ENCODE data around the gene DNASE2B. TPM values are rescaled to one million over a fixed set of nuclear protein-coding genes. Genes with fewer than 3 reads are reported as not detected.

DNASE2B gene
- total RNA-seq, 1 donor from 2014 or later = not detected

DNA sequence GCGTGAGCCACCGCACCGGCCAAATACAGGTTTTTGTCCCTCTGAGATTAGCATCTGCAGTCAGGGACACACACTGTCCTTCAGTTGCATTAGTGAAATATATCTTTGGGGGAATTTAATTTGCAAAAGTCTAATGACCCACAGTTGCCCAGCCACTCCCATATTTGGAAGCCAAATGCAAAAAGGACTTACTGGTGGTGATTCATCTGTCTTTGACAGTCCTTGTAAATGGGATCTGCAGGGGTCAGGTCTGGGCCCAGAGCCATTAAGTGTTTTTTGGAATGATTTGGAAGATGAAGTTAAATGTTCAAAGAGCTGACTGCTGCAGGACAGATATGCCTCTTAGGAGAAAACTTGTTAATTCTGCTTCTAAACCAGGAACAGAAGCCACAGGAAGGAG, 44.6 kb upstream of the DNASE2B start:
- DNase-seq = no peak
- TF ChIP-seq, protein P1, sequence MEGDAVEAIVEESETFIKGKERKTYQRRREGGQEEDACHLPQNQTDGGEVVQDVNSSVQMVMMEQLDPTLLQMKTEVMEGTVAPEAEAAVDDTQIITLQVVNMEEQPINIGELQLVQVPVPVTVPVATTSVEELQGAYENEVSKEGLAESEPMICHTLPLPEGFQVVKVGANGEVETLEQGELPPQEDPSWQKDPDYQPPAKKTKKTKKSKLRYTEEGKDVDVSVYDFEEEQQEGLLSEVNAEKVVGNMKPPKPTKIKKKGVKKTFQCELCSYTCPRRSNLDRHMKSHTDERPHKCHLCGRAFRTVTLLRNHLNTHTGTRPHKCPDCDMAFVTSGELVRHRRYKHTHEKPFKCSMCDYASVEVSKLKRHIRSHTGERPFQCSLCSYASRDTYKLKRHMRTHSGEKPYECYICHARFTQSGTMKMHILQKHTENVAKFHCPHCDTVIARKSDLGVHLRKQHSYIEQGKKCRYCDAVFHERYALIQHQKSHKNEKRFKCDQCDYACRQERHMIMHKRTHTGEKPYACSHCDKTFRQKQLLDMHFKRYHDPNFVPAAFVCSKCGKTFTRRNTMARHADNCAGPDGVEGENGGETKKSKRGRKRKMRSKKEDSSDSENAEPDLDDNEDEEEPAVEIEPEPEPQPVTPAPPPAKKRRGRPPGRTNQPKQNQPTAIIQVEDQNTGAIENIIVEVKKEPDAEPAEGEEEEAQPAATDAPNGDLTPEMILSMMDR (IDR thresholded peaks at IDR 0.05; ENCODE audit: borderline replicate concordance) = no peak
- Histone ChIP-seq H3K9me3 (replicated peaks) (no peaks in the 10 kb centered on the region), H3K36me3 (no peaks in the 10 kb centered on the region), H3K4me1 (no peaks in the 10 kb centered on the region), H3K27me3 (ENCODE audit: low read depth) (no peaks in the 10 kb centered on the region), H3K4me3 (no peak overlapping the region), H3K27ac (replicated peaks) (no peak overlapping the region)
- intact Hi-C loops (cut with micrococcal nuclease) = no loop called here

DNA sequence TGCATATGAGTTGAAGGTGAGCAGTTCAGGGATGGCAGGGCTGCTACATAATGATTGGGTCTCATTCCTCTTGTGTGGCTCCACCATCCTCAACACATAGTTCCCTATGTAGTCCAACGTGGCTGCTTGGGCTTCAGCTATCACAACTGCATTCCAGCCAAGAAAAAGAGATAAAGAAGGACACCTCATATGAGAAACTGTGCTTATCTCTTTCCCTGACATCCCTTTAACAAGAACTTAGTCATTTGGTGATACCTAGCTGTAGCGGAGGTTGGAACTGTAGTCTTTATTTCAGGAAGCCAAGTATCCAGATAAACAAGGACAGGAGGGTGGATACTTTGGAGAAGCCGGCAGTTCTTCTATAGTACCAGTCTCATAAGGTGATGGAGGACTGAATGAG, 42.7 kb upstream of the DNASE2B start:
- Histone ChIP-seq H3K27me3 (ENCODE audit: low read depth) (no peaks in the 10 kb centered on the region), H3K9me3 (replicated peaks) (no peaks in the 10 kb centered on the region), H3K4me3 (no peak overlapping the region), H3K27ac (replicated peaks) (no peak overlapping the region), H3K4me1 (no peaks in the 10 kb centered on the region), H3K36me3 (no peaks in the 10 kb centered on the region)
- no peak for DNase-seq
- TF ChIP-seq, protein P1 (IDR thresholded peaks at IDR 0.05; ENCODE audit: borderline replicate concordance) = no peak
- intact Hi-C loops (cut with micrococcal nuclease) = no loop called here

GRCh38 chr1:84356881-84357280, 41.4 kb upstream of the DNASE2B start:
- intact Hi-C loops (cut with micrococcal nuclease) = no loop called here
- Histone ChIP-seq H3K36me3 (no peaks in the 10 kb centered on the region), H3K27ac (replicated peaks) (no peak overlapping the region), H3K27me3 (ENCODE audit: low read depth) (no peaks in the 10 kb centered on the region), H3K4me3 (no peak overlapping the region), H3K9me3 (replicated peaks) (no peaks in the 10 kb centered on the region), H3K4me1 (no peaks in the 10 kb centered on the region)
- TF ChIP-seq, protein P1 (IDR thresholded peaks at IDR 0.05; ENCODE audit: borderline replicate concordance) = no peak
- DNase-seq = no peak

- TF ChIP-seq, protein P1 (IDR thresholded peaks at IDR 0.05; ENCODE audit: borderline replicate concordance) = no peak
- Histone ChIP-seq H3K36me3 (no peaks in the 10 kb centered on the region), H3K9me3 (replicated peaks) (no peaks in the 10 kb centered on the region), H3K27me3 (ENCODE audit: low read depth) (no peaks in the 10 kb centered on the region), H3K4me3 (no peak overlapping the region), H3K4me1 (no peaks in the 10 kb centered on the region), H3K27ac (replicated peaks) (no peak overlapping the region)
- intact Hi-C loops (cut with micrococcal nuclease) = no loop called here
- no peak for DNase-seq
Measured at GRCh38 chr1:84358695-84359094, 39.6 kb upstream of the DNASE2B start.

GRCh38 chr1:84360316-84360715, 38.0 kb upstream of the DNASE2B start:
- no peak overlapping the region for H3K27ac ChIP-seq (replicated peaks)
- intact Hi-C loops (cut with micrococcal nuclease) = no loop called here
- no peak overlapping the region for H3K4me3 ChIP-seq
- no peaks in the 10 kb centered on the region for H3K9me3 ChIP-seq (replicated peaks)
- no peak for DNase-seq
- no peaks in the 10 kb centered on the region for H3K4me1 ChIP-seq
- TF ChIP-seq, protein P1 (IDR thresholded peaks at IDR 0.05; ENCODE audit: borderline replicate concordance) = no peak
- H3K36me3 ChIP-seq = no peaks in the 10 kb centered on the region
- H3K27me3 ChIP-seq (ENCODE audit: low read depth) = no peaks in the 10 kb centered on the region

DNA sequence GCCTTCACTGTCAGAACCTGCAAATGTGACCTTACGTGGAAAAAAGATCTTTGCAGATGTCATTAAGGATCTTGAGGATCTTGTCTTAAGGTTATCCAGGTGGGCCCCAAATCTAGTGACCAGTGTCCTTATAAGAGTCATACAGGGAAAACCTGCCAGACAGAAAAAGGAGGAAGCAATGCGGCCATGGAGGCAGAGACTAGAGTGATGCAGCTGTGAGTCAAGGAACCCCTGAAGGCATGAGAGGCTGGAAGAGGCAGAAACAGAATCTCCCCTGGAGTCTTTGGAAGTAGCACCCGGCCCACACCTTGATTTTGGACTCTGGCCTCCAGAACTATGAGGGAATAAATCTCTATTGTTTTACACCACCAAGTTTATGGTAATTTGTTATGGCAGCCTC, 36.5 kb upstream of the DNASE2B start:
- Histone ChIP-seq H3K27ac (replicated peaks) (no peak overlapping the region), H3K36me3 (no peaks in the 10 kb centered on the region), H3K27me3 (ENCODE audit: low read depth) (no peaks in the 10 kb centered on the region), H3K4me3 (no peak overlapping the region), H3K4me1 (no peaks in the 10 kb centered on the region), H3K9me3 (replicated peaks) (no peaks in the 10 kb centered on the region)
- no peak for DNase-seq
- intact Hi-C loops (cut with micrococcal nuclease) = no loop called here
- TF ChIP-seq, protein P1 (IDR thresholded peaks at IDR 0.05; ENCODE audit: borderline replicate concordance) = no peak
